ENCODE measurements around the gene ATP11A.

Gene ATP11A

DNA sequence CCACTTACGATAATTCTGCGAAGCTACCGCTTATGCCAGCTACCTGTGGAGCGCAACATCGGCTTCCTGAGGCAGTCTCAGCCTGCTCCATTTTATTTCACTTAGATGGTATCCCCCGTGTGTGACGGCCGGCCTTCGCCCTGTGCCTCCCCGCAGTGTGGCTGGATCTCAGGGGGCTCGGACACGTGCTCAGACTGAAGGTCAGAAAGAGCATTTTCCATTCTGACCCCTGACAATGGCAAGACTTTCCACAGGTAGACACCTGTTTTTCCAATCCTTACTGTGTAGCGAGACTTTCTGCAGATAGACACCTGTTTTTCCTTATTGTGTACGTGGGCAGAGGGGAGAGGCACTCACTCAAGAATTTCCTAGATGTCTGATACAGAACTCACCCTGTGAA is 52.7 kb downstream of the ATP11A start:
- Histone ChIP-seq H3K9ac (ENCODE audit: low read depth, low read length) (no peak overlapping the region), H3K36me3 (ENCODE audit: insufficient read depth, low read depth, low read length) (no peaks in the 10 kb centered on the region), H3K27ac (ENCODE audit: low read length) (no peak overlapping the region), H3K4me3 (ENCODE audit: low read length) (no peak overlapping the region), H3K4me1 (ENCODE audit: insufficient read depth, low read length) (peaks cover 15% of the 10 kb centered on the region; the same call in 1 of the 2 replicates), H3K27me3 (ENCODE audit: insufficient read depth, low read length) (no peaks in the 10 kb centered on the region), H3K9me3 (ENCODE audit: insufficient read depth, low read depth, low read length) (no peaks in the 10 kb centered on the region)

DNA sequence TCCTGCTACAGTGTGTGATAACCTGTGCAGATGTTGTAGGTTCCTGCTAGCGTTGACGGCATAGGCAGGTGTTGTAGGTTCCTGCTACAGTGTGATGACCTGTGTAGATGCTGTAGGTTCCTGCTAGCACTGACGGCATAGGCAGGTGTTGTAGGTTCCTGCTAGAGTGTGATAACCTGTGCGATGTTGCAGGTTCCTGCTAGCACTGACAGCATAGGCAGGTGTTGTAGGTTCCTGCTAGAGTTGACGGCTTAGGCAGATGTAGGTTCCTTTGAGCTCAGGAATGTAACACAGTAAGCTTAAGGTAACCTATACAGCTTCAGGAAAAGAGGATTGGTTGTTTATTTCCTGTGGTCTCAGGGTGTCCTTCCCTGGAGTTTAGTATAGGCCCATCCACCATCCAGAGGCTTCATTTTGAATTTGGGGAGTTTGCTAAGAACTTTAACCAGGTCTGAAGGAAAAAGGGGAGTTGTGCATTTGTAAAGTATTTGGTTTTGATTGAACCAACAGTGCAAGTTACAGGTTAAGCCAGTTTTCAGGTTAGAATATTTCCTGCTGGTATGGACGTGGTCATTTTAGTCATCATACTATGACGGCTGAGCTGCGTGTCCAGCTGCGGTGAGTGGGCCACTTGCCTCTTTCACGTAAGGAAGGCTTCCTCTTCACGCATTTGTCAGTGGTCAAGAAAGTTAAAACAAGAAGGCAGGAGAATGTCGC is 53.8 kb downstream of the ATP11A start:
- H3K27me3 ChIP-seq (ENCODE audit: insufficient read depth, low read length) = no peaks in the 10 kb centered on the region
- H3K9me3 ChIP-seq (ENCODE audit: insufficient read depth, low read depth, low read length) = no peaks in the 10 kb centered on the region
- H3K27ac ChIP-seq (ENCODE audit: low read length) = no peak overlapping the region
- H3K9ac ChIP-seq (ENCODE audit: low read depth, low read length) = no peak overlapping the region
- peaks cover 15% of the 10 kb centered on the region; the same call in 1 of the 2 replicates for H3K4me1 ChIP-seq (ENCODE audit: insufficient read depth, low read length)
- no peak overlapping the region for H3K4me3 ChIP-seq (ENCODE audit: low read length)
- no peaks in the 10 kb centered on the region for H3K36me3 ChIP-seq (ENCODE audit: insufficient read depth, low read depth, low read length)

DNA sequence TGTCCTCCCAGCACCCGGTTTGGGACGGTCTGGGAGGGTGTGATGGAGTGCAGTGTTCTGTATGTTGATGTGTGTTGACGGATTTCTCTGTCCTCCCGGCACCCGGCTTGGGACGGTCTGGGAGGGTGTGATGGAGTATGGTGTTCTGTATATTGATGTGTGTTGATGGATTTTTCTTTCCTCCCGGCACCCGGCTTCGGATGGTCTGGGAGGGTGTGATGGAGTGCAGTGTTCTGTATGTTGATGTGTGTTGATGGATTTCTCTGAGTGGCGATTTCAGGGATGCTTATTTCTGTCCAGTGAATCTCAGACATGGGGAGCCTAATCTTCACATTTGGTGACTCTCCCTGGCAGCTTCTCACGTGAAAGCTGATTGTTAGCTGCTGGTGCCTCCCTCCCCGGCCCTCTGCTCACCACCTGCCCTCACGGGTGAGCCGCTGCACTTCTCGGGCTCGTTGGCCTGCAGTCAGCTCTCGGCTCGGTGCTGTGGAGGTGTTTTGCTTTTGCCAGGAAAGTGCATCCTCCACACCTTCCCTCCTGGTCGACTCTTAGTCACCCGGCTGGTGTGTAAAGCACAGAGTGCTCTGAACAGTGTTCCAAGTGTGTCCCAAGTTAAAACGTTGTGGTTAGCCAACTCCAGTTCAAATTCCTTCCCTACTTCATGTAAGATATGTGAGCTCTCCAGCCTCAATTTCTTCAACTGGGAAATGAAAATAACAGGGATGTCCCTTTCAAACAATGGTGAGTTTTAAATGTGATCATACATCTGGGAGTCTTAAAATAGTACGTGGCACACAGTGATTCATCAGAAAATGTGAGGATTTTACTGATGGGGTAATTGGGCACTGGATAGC is 54.6 kb downstream of the ATP11A start:
- Histone ChIP-seq H3K4me3 (ENCODE audit: low read length) (no peak overlapping the region), H3K36me3 (ENCODE audit: insufficient read depth, low read depth, low read length) (no peaks in the 10 kb centered on the region), H3K27ac (ENCODE audit: low read length) (no peak overlapping the region), H3K9ac (ENCODE audit: low read depth, low read length) (no peak overlapping the region; the same call in 1 of the 2 replicates), H3K4me1 (ENCODE audit: insufficient read depth, low read length) (peaks cover 15% of the 10 kb centered on the region; the same call in 1 of the 2 replicates), H3K27me3 (ENCODE audit: insufficient read depth, low read length) (no peaks in the 10 kb centered on the region), H3K9me3 (ENCODE audit: insufficient read depth, low read depth, low read length) (no peaks in the 10 kb centered on the region)

DNA sequence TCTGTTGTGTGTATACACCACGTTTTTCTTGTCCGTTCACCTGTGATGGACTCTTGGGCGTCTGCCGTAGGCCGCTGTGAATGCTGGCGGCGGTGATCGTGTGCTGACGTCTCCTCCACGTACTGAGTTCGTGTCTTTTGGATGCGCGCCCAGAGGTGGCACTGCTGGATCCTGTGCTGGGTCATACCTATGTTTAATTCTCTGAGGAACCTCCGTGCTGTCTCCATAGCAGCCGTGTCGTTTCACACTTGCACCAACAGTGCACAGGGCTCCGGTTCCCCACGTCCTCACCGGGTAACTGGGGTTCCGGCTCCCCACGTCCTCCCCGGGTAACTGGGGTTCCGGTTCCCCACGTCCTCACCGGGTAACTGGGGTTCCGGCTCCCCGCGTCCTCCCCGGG is 56.2 kb downstream of the ATP11A start:
- H3K4me1 ChIP-seq (ENCODE audit: insufficient read depth, low read length) = peaks cover 14% of the 10 kb centered on the region; the same call in 1 of the 2 replicates
- H3K36me3 ChIP-seq (ENCODE audit: insufficient read depth, low read depth, low read length) = no peaks in the 10 kb centered on the region
- H3K9me3 ChIP-seq (ENCODE audit: insufficient read depth, low read depth, low read length) = no peaks in the 10 kb centered on the region
- no peaks in the 10 kb centered on the region for H3K27me3 ChIP-seq (ENCODE audit: insufficient read depth, low read length)
- H3K27ac ChIP-seq (ENCODE audit: low read length) = no peak overlapping the region
- no peak overlapping the region for H3K9ac ChIP-seq (ENCODE audit: low read depth, low read length)
- H3K4me3 ChIP-seq (ENCODE audit: low read length) = no peak overlapping the region

DNA sequence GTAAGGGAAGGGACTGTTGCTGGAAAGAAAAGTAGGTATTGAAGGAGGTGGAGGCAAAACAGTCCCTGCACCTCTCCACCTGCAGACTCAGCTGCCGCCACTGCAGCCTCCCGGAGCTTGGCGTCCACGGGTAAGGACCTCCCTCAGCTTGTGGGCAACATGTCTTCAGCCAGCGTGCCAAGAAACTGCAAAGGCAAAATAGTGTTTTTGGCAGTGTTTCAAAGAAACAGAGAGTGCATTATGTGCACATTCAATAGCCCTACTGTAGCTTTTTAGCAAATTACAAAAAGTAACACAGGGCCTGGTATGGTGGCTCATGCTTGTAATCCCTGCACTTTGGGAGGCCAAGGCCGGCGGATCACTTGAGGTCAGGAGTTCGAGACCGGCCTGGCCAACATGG is 57.4 kb downstream of the ATP11A start:
- Histone ChIP-seq H3K9ac (ENCODE audit: low read depth, low read length) (no peak overlapping the region), H3K9me3 (ENCODE audit: insufficient read depth, low read depth, low read length) (no peaks in the 10 kb centered on the region), H3K27me3 (ENCODE audit: insufficient read depth, low read length) (no peaks in the 10 kb centered on the region), H3K4me3 (ENCODE audit: low read length) (no peak overlapping the region), H3K27ac (ENCODE audit: low read length) (no peak overlapping the region), H3K4me1 (ENCODE audit: insufficient read depth, low read length) (peaks cover 13% of the 10 kb centered on the region; the same call in 1 of the 2 replicates), H3K36me3 (ENCODE audit: insufficient read depth, low read depth, low read length) (no peaks in the 10 kb centered on the region)

DNA sequence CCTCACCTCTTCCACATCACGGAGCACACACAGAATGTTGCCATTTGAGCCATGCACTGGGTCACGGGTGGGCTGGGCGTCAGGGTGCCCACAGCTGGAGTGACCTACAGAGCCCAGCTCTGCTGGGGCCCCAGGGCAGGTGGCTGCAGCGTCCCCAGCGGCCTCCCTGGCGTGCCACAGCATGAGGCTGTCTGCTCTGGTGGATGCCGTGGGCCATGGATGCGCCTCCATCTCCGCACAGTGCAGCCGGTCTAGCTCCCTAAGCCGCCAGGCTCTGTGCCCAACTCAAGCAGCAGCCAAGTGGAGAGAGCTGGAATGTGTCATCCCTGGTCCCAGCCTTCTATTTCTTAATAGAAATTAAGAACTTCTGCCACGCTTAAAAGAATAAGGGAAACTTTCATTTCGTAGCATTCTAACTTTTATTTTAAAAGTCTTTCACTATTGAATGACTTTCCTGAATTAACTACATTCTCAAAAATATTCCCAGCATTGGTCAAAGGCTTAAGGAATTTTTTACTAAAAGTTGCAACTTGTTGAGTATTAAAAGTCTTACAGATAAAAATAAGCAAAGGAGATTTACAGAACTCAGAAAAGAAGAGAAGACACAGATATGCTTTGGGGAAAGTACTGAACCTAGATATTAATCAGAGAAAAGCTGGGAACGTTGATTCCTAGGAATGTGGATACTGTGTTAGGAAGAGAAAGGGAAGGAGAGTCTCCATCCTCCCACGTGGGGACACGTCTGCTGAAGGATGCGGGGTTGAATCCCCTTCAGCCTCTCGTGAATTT is 59.3 kb downstream of the ATP11A start:
- Histone ChIP-seq H3K4me1 (ENCODE audit: insufficient read depth, low read length) (0 out of 2 replicates have a peak, but pooled peaks cover 3% of the 10 kb centered on the region), H3K9me3 (ENCODE audit: insufficient read depth, low read depth, low read length) (no peaks in the 10 kb centered on the region), H3K27me3 (ENCODE audit: insufficient read depth, low read length) (no peaks in the 10 kb centered on the region), H3K4me3 (ENCODE audit: low read length) (no peak overlapping the region), H3K27ac (ENCODE audit: low read length) (no peak overlapping the region), H3K9ac (ENCODE audit: low read depth, low read length) (no peak overlapping the region), H3K36me3 (ENCODE audit: insufficient read depth, low read depth, low read length) (no peaks in the 10 kb centered on the region)

DNA sequence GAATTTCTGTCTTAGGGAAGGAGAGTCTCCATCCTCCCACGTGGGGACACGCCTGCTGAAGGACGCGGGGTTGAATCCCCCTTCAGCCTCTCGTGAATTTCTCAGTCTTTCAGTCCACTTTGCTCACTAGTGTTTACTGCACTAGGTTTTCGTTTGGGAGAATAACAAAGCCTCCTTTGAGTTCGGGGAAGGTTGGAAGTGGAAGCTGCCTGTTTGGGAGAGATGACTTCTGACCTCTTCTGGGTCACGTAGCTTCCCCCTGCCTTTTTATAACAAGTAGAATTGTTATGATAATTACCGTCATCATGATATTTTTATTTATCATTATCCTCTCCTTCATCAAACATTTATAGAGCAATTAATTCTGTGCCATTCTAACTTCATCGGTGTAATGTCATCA is 60.7 kb downstream of the ATP11A start:
- no peaks in the 10 kb centered on the region for H3K27me3 ChIP-seq (ENCODE audit: insufficient read depth, low read length)
- no peak overlapping the region for H3K4me3 ChIP-seq (ENCODE audit: low read length)
- H3K9ac ChIP-seq (ENCODE audit: low read depth, low read length) = no peak overlapping the region
- no peak overlapping the region for H3K27ac ChIP-seq (ENCODE audit: low read length)
- no peaks in the 10 kb centered on the region for H3K4me1 ChIP-seq (ENCODE audit: insufficient read depth, low read length)
- H3K36me3 ChIP-seq (ENCODE audit: insufficient read depth, low read depth, low read length) = no peaks in the 10 kb centered on the region
- no peaks in the 10 kb centered on the region for H3K9me3 ChIP-seq (ENCODE audit: insufficient read depth, low read depth, low read length)

DNA sequence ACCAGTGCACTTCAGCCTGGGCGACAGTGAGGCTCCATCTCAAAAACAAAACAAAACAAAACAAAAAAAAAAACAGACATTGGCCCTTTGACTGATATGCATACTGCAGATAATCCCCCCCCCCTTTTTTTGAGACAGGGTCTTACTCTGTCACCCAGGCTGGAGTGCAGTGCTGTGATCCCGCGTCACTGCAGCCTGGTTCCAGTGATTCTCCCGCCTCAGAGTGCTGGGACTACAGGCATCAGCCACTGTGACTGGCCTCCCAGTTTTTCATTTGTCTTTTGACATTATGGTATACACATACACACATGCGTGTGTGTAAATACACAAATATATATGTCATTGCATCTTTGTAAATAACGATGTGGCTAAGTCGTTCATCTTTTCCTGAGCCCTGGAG is 61.8 kb downstream of the ATP11A start:
- Histone ChIP-seq H3K27ac (ENCODE audit: low read length) (no peak overlapping the region), H3K9me3 (ENCODE audit: insufficient read depth, low read depth, low read length) (no peaks in the 10 kb centered on the region), H3K27me3 (ENCODE audit: insufficient read depth, low read length) (no peaks in the 10 kb centered on the region), H3K4me1 (ENCODE audit: insufficient read depth, low read length) (no peaks in the 10 kb centered on the region), H3K36me3 (ENCODE audit: insufficient read depth, low read depth, low read length) (no peaks in the 10 kb centered on the region), H3K4me3 (ENCODE audit: low read length) (no peak overlapping the region), H3K9ac (ENCODE audit: low read depth, low read length) (no peak overlapping the region)

DNA sequence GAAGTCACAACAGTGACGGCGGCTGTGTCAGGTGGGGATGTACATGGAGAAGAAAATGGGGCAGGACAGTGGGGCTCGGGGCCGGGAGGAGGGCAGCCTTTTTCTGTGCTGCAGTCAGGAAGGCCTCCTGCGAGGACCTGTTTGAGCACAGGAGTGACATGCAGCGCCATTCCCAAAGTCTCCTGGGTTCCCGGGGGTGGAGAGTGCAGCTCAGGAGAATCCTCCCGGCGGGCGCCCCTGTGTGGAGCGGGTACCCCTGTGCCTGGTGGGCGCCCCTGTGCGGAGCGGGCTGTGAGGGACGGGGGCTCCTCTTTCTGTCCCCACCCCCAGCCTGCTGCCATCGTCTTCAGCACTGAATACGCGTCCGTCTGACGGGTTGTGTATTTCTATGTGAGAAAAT is 62.4 kb downstream of the ATP11A start:
- Histone ChIP-seq H3K27me3 (ENCODE audit: insufficient read depth, low read length) (no peaks in the 10 kb centered on the region), H3K9ac (ENCODE audit: low read depth, low read length) (no peak overlapping the region), H3K4me1 (ENCODE audit: insufficient read depth, low read length) (no peaks in the 10 kb centered on the region), H3K9me3 (ENCODE audit: insufficient read depth, low read depth, low read length) (no peaks in the 10 kb centered on the region), H3K27ac (ENCODE audit: low read length) (no peak overlapping the region), H3K36me3 (ENCODE audit: insufficient read depth, low read depth, low read length) (no peaks in the 10 kb centered on the region), H3K4me3 (ENCODE audit: low read length) (no peak overlapping the region)

DNA sequence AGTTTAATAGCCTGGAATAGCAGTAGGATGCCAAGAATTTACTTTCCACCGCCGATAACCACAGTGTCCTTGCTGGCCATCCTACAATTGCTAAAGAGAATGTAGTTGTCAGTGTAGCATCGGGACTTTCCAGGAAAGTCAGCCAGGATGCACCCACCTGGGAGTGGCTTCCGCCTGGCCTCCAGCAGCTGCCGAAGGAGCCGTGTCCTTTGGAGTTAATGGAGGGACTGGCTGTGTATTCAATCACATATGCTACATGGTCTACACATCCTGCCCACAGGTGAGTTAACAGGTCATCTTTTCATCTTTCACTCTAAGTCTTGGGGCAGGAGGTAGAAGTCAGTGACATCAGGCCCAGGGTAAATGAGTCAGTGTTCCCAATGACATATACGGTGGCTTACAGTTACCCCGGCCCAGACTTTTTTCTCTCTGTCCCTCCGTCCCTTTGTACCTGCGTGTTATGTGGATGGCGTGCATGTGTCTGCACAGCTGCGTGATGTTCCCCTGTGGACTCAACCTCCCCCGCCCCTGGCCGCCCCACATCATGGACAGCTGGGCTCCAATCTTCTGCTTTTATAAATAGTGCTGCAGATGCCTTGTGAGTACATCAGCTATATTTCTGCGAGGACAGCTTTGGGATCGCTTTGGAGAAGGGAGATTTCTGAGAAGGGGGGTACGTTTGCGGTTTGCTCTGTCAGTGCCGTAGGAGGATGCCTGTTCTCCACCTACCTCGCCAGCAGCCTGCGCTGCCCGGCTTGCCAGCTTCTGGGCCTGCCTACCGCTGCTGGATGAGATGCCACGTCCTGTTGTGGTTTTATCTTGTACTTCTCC is 63.1 kb downstream of the ATP11A start:
- no peak overlapping the region for H3K9ac ChIP-seq (ENCODE audit: low read depth, low read length)
- H3K36me3 ChIP-seq (ENCODE audit: insufficient read depth, low read depth, low read length) = no peaks in the 10 kb centered on the region
- no peaks in the 10 kb centered on the region for H3K9me3 ChIP-seq (ENCODE audit: insufficient read depth, low read depth, low read length)
- no peaks in the 10 kb centered on the region for H3K27me3 ChIP-seq (ENCODE audit: insufficient read depth, low read length)
- H3K4me3 ChIP-seq (ENCODE audit: low read length) = no peak overlapping the region
- H3K4me1 ChIP-seq (ENCODE audit: insufficient read depth, low read length) = no peaks in the 10 kb centered on the region
- H3K27ac ChIP-seq (ENCODE audit: low read length) = no peak overlapping the region

DNA sequence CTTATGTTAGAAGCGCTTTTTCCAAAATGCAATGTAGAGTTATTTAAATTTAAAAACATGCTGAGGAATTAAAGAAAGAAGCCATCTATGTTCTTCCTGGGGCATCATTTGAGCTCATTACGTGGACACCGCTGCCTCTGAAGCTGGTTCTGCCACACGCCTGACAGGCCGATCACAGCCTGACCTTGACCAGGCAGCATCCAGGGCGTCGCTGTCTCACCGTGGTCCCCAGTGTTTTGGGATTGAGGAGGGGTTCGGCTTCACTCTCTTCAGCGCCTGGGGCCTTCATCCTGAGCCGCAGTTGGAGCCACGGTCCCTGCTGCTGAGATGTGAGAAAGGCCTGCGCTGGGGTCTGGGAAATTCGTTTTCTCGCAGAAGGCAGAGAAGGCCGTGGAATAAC is 64.0 kb downstream of the ATP11A start:
- no peaks in the 10 kb centered on the region for H3K4me1 ChIP-seq (ENCODE audit: insufficient read depth, low read length)

More for the DNA sequence above, 64.0 kb downstream of the ATP11A start:
- H3K27me3 ChIP-seq (ENCODE audit: insufficient read depth, low read length) = no peaks in the 10 kb centered on the region
- no peak overlapping the region for H3K27ac ChIP-seq (ENCODE audit: low read length)
- H3K9me3 ChIP-seq (ENCODE audit: insufficient read depth, low read depth, low read length) = no peaks in the 10 kb centered on the region
- H3K9ac ChIP-seq (ENCODE audit: low read depth, low read length) = no peak overlapping the region
- no peak overlapping the region for H3K4me3 ChIP-seq (ENCODE audit: low read length)
- H3K36me3 ChIP-seq (ENCODE audit: insufficient read depth, low read depth, low read length) = no peaks in the 10 kb centered on the region
